ENCODE data around the gene GABRR2.
A peak's percentile ranks its signal among the peaks of the same experiment; 100 is the strongest.

GABRR2 gene

DNA sequence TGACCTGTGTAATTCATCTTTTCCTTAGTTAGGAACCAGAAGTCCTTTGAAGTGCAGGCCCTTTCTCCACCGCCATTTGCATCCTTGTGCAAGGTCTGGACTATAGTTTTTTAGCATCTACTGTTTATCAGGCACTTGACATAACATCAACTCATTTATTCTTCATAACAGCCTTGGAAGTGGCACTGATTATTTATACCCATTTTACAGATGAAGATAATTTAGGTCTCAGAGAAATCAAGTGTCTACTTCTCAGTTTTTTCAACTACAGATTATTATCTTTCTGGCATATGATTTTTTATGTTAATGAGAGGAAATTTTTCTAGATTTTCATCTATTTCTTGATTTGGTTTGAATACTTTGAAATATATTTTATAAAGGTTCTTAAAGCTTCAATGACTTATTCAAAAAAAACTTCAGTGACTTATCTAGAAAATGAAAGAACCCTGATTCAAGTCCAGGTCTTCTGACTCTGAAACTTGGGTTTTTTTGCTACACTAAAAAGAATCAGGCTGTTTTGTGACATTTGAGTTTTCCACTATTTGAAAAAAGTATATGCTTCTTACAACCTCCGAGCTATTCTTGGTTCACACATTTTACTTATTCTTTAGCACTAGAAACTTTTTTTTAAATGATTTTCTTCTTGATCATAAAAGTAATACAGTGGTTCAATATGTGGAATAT lies 40.6 kb upstream of the GABRR2 start:
- FAIRE-seq (no peak), DNase-seq (ENCODE audit: insufficient read length, low spot score) (no peak)
- TF ChIP-seq, protein P1, sequence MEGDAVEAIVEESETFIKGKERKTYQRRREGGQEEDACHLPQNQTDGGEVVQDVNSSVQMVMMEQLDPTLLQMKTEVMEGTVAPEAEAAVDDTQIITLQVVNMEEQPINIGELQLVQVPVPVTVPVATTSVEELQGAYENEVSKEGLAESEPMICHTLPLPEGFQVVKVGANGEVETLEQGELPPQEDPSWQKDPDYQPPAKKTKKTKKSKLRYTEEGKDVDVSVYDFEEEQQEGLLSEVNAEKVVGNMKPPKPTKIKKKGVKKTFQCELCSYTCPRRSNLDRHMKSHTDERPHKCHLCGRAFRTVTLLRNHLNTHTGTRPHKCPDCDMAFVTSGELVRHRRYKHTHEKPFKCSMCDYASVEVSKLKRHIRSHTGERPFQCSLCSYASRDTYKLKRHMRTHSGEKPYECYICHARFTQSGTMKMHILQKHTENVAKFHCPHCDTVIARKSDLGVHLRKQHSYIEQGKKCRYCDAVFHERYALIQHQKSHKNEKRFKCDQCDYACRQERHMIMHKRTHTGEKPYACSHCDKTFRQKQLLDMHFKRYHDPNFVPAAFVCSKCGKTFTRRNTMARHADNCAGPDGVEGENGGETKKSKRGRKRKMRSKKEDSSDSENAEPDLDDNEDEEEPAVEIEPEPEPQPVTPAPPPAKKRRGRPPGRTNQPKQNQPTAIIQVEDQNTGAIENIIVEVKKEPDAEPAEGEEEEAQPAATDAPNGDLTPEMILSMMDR (IDR thresholded peaks at IDR 0.05; ENCODE audit: insufficient read depth, missing control alignments) = no peak

DNA sequence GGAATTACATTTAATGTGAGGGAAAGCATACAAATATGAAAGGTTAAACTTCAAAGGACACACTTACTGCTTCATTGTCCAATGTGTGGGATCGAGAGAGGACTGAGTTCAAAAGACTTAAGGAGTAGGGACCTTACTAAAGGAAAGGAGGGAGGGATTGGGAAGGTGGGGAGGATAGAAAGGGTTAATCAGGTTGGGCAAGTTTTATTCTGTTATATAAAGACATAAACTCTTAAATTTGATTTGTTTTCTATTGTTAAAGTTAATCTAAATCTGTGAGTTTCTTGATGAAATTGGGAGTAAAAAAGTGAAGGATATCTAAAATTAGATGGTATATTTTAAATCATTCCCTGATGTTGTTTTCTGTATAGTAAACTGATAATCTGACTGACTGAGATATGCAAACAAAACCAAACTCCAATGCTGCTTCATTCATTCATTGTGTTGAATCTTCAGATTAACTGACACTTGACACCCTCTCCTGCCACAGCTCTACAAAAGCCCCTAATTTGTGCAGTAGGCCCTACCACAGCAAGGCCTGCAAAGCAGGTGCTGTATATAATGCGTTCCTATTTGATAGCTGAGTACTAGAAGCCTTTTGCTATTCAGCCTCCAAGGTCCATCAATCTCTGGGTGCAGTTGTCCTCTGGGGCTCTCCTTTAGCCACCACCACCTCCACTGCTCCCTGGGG lies 38.7 kb upstream of the GABRR2 start:
- no peak for DNase-seq (ENCODE audit: insufficient read length, low spot score)
- no peak for FAIRE-seq
- TF ChIP-seq, protein P1 (IDR thresholded peaks at IDR 0.05; ENCODE audit: insufficient read depth, missing control alignments) = no peak

DNA sequence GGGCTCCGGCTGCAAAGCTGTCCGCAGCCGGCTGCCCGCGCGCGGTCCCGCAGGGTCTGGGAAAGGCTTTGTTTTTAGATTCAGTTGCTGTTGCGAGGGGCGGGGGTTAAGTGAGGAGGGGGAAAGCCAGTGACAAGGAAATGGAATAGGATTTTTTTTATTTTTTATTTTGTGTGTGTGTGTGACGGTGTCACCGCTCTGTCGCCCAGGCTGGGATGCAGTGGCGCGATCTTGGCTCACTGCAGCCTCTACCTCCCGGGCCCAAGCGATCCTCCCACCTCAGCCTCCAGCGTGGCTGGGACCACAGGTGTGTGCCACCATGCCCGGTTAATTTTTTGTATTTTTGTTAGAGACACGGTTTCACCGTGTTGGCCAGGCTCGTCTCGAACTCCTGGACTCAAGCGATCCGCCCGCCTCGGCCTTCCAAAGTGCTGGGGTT lies 38.0 kb upstream of the GABRR2 start:
- FAIRE-seq = no peak
- TF ChIP-seq, protein P1 (IDR thresholded peaks at IDR 0.05; ENCODE audit: insufficient read depth, missing control alignments) = no peak
- no peak for DNase-seq (ENCODE audit: insufficient read length, low spot score)

DNA sequence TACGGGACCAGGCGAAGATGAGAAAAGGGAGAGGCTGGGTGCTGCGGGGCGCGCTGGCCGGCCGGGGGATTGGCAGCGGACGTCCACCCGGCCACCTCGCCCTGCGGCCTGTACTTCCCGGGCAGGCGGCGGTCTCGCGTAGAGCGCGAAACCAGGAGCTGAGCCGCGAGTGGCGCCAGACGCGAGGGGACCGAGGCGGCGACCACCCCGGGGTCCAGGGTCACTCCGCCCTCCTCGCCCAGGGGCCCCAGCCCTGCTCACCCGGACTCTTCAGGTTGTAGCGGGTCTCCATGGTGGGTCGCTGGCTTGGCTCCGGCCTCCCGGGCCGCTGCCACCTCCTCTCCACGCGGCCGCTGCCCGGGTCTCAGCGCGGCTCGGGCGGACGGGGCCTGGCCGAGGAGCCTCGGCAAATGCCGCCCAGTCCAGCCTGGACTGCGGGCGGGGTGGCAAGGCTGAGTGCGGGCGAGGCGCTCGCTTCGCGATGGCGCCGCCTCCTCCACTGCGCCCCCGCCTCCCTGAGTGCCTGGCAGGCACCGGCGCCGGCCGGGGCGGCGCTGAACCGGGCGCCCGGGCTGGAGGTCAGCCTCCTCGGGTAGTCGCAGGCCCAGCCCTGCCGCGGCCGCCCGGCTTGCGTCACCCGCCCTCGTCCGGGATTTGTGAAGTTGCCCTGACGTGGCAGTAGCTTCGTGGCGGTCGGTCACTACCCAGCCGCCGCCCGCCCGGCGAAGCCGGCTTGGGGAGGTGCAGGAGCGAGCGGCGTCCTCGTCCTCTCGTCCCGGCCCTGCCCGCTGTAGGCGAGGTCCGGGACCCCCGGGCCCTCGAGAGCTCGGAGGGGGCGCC lies 37.4 kb upstream of the GABRR2 start, which contains the start of gene UBE2J1:
TSS of gene UBE2J1 (minus strand) at position 445 of the 840 bp plus-strand sequence. CDS start at position 292, 153 bp downstream.
- FAIRE-seq (no peak), DNase-seq (ENCODE audit: insufficient read length, low spot score) (peak; percentile 50)
- TF ChIP-seq, protein P1 (IDR thresholded peaks at IDR 0.05; ENCODE audit: insufficient read depth, missing control alignments) = no peak

DNA sequence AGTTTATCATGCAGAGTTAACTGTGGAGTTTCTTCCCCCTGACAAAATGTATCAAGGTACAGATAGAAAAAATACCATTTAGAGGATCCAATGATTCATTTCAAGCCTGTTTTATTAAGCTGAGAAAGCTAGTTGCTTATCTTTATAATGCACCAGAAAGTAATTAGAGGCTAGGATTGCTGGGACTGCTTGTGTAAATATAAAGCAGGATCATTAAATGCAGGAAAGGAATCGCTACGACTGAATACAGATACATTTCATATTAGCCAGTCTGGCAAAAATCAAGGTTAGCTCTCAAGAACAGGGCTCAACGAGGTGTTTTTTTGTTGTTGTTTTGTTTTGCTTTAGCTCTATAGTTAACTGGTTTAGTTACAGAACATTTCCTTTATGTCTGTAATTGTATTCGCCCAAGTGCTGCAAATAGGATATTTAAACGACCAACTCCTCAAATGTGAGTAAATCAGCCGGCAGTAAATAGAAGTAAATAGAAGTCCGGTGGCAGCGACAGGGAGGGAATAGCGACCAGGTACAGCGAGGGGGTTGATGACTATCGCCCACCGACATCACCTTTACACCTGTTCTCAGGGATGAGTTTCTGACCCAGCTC lies 36.7 kb upstream of the GABRR2 start:
- TF ChIP-seq, protein P1 (IDR thresholded peaks at IDR 0.05; ENCODE audit: insufficient read depth, missing control alignments) = no peak
- FAIRE-seq (no peak), DNase-seq (ENCODE audit: insufficient read length, low spot score) (no peak)

DNA sequence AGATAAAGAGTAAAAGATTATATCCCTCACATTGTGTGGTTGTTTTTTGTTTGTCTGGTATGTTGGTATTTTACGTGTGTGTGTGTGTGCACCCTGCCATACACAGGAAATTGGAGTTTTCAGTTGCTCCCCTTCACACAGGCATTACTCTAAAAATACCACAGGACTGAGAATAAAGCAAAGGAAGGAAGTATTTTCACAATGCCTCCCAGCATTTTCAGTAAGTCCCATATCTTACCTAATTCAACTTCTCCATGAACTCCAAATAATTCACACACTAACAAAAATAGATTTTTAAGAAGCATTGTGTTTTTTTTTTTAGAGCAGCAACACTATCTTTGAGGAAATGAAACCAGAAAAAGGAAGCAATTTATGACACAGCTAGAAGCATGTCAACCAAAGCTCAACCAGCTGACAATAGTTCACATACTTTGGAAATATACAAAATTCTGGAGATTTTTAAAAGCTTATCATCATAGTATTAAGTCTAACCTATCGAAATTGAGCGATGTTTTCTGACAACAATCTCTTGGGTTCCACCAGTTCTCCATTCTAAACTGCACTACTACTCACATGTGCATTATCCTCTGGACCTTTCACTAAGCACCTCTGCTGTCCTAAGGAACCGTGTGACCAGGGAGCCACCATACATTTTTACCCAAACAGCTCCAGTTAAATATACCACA lies 35.3 kb upstream of the GABRR2 start:
- FAIRE-seq (peak; percentile 58), DNase-seq (ENCODE audit: insufficient read length, low spot score) (no peak)

More for the DNA sequence above, 35.3 kb upstream of the GABRR2 start:
- TF ChIP-seq, protein P1 (IDR thresholded peaks at IDR 0.05; ENCODE audit: insufficient read depth, missing control alignments) = no peak

Measured in D721Med (cell line).